ENCODE data around the gene UBALD1. TPM values are rescaled to one million over a fixed set of nuclear protein-coding genes. Genes with fewer than 3 reads are reported as not detected.

UBALD1 gene
- total and polyA plus RNA-seq, 5 experiments from 2014 or later: 2.5 to 27.4 (median 3.9) TPM

- DNase-seq (no peak), ATAC-seq (no peak)
- Mint-ChIP-seq H3K4me3 (peak overlapping the region in 6 of 10 donors; percentile 39 to 92 (median 68)), H3K9me3 (no peaks in the 10 kb centered on the region), H3K27ac (peak overlapping the region in 2 of 10 donors; percentile 8 to 73), H3K27me3 (no peaks in the 10 kb centered on the region), H3K36me3 (peaks cover 0 to 8% (median 0%) of the 10 kb centered on the region in 3 donors), H3K4me1 (peaks cover 11 to 42% (median 34%) of the 10 kb centered on the region in 4 donors)
- POLR2A ChIA-PET: no interaction called here
Measured at GRCh38 chr16:4612474-4612931, 2.2 kb downstream of the UBALD1 start.

- peaks cover 0 to 14% (median 0%) of the 10 kb centered on the region in 3 donors for H3K36me3 Mint-ChIP-seq
- POLR2A ChIA-PET: interaction anchor here (0.6 to 0.7 kb wide), 2 partner anchors 27 to 44 kb away, joined by 4 to 5 read pairs; no protein-coding TSS in a partner anchor
- peaks cover 11 to 36% (median 27%) of the 10 kb centered on the region in 4 donors for H3K4me1 Mint-ChIP-seq
- ATAC-seq (no peak), DNase-seq (no peak)
- peak overlapping the region in 4 of 10 donors; percentile 10 to 49 (median 42) for H3K27ac Mint-ChIP-seq
- H3K27me3 Mint-ChIP-seq: no peaks in the 10 kb centered on the region
- H3K4me3 Mint-ChIP-seq: peak overlapping the region in 3 of 10 donors; percentile 10 to 45 (median 18)
- no peaks in the 10 kb centered on the region for H3K9me3 Mint-ChIP-seq
Measured at GRCh38 chr16:4611337-4612021, 3.2 kb downstream of the UBALD1 start.

GRCh38 chr16:4610011-4611005, 4.4 kb downstream of the UBALD1 start:
- DNase-seq: no peak
- peaks cover 0 to 14% (median 0%) of the 10 kb centered on the region in 3 donors for H3K36me3 Mint-ChIP-seq
- peak overlapping the region in 2 of 10 donors; percentile 16 to 22 for H3K27ac Mint-ChIP-seq
- peaks cover 7 to 24% (median 19%) of the 10 kb centered on the region in 4 donors for H3K4me1 Mint-ChIP-seq
- H3K9me3 Mint-ChIP-seq: no peaks in the 10 kb centered on the region
- POLR2A ChIA-PET: no interaction called here
- no peak for ATAC-seq
- H3K4me3 Mint-ChIP-seq: no peak overlapping the region
- no peaks in the 10 kb centered on the region for H3K27me3 Mint-ChIP-seq

GRCh38 chr16:4609200-4610010, 5.3 kb downstream of the UBALD1 start:
- Mint-ChIP-seq H3K4me1 (peaks cover 6 to 21% (median 15%) of the 10 kb centered on the region in 4 donors), H3K27ac (no peak overlapping the region), H3K27me3 (no peaks in the 10 kb centered on the region), H3K9me3 (no peaks in the 10 kb centered on the region), H3K36me3 (peaks cover 0 to 14% (median 0%) of the 10 kb centered on the region in 3 donors), H3K4me3 (peak overlapping the region in 1 of 10 donors; percentile 29)
- POLR2A ChIA-PET: interaction anchor here (0.7 kb wide), 1 partner anchor 18 kb away, joined by 4 read pairs; no protein-coding TSS in a partner anchor
- ATAC-seq (no peak), DNase-seq (no peak)

- Mint-ChIP-seq H3K9me3 (no peaks in the 10 kb centered on the region), H3K36me3 (peaks cover 0 to 14% (median 0%) of the 10 kb centered on the region in 3 donors), H3K4me1 (peaks cover 6 to 18% (median 13%) of the 10 kb centered on the region in 4 donors), H3K4me3 (no peak overlapping the region), H3K27ac (peak overlapping the region in 1 of 10 donors; percentile 87), H3K27me3 (no peaks in the 10 kb centered on the region)
- POLR2A ChIA-PET: no interaction called here
- ATAC-seq (no peak), DNase-seq (no peak)
Measured at GRCh38 chr16:4608704-4608980, 6.0 kb downstream of the UBALD1 start.

GRCh38 chr16:4607841-4608703, 6.6 kb downstream of the UBALD1 start:
- Mint-ChIP-seq H3K27ac (no peak overlapping the region), H3K4me3 (no peak overlapping the region), H3K9me3 (no peaks in the 10 kb centered on the region), H3K27me3 (no peaks in the 10 kb centered on the region), H3K36me3 (peaks cover 0 to 14% (median 0%) of the 10 kb centered on the region in 3 donors), H3K4me1 (peaks cover 5 to 13% (median 7%) of the 10 kb centered on the region in 4 donors)
- POLR2A ChIA-PET: interaction anchor here (1.0 kb wide), 1 partner anchor 98 kb away, joined by 3 read pairs; no protein-coding TSS in a partner anchor
- ATAC-seq: no peak
- no peak for DNase-seq

GRCh38 chr16:4606354-4606753, 8.3 kb downstream of the UBALD1 start:
- no peak for ATAC-seq
- peaks cover 0 to 14% (median 0%) of the 10 kb centered on the region in 3 donors for H3K36me3 Mint-ChIP-seq
- POLR2A ChIA-PET: no interaction called here
- H3K9me3 Mint-ChIP-seq: no peaks in the 10 kb centered on the region
- DNase-seq: no peak
- H3K4me1 Mint-ChIP-seq: peaks cover 3 to 5% (median 4%) of the 10 kb centered on the region in 4 donors
- H3K4me3 Mint-ChIP-seq: no peak overlapping the region
- peaks cover 0 to 2% (median 0%) of the 10 kb centered on the region in 5 donors for H3K27me3 Mint-ChIP-seq
- H3K27ac Mint-ChIP-seq: peak overlapping the region in 2 of 10 donors; percentile 22 to 58

- no peak overlapping the region for H3K4me3 Mint-ChIP-seq
Measured at GRCh38 chr16:4604401-4604800, 10.3 kb downstream of the UBALD1 start.

GRCh38 chr16:4603624-4604170, 11.0 kb downstream of the UBALD1 start:
- peaks cover 0 to 2% (median 1%) of the 10 kb centered on the region in 4 donors for H3K4me1 Mint-ChIP-seq
- H3K27ac Mint-ChIP-seq: no peak overlapping the region
- peaks cover 0 to 3% (median 0%) of the 10 kb centered on the region in 5 donors for H3K27me3 Mint-ChIP-seq
- peaks cover 0 to 12% (median 0%) of the 10 kb centered on the region in 3 donors for H3K36me3 Mint-ChIP-seq
- no peak for DNase-seq
- POLR2A ChIA-PET: no interaction called here
- no peak overlapping the region for H3K4me3 Mint-ChIP-seq
- no peak for ATAC-seq
- no peaks in the 10 kb centered on the region for H3K9me3 Mint-ChIP-seq

More at GRCh38 chr16:4604401-4604800, 10.3 kb downstream of the UBALD1 start:
- Mint-ChIP-seq H3K27ac (no peak overlapping the region), H3K36me3 (peaks cover 0 to 14% (median 0%) of the 10 kb centered on the region in 3 donors), H3K27me3 (peaks cover 0 to 3% (median 0%) of the 10 kb centered on the region in 5 donors), H3K9me3 (no peaks in the 10 kb centered on the region), H3K4me1 (peaks cover 0 to 2% (median 1%) of the 10 kb centered on the region in 4 donors)
- DNase-seq (peak in 1 of 10 donors; percentile 60), ATAC-seq (no peak)
- POLR2A ChIA-PET: no interaction called here

GRCh38 chr16:4602331-4602730, 12.4 kb downstream of the UBALD1 start:
- no peak for ATAC-seq
- Mint-ChIP-seq H3K4me3 (no peak overlapping the region), H3K27ac (peak overlapping the region in 1 of 10 donors; percentile 31), H3K36me3 (peaks cover 0 to 4% (median 0%) of the 10 kb centered on the region in 3 donors), H3K4me1 (peaks cover 0 to 2% (median 1%) of the 10 kb centered on the region in 4 donors), H3K9me3 (no peaks in the 10 kb centered on the region), H3K27me3 (peaks cover 0 to 3% (median 0%) of the 10 kb centered on the region in 5 donors)
- DNase-seq: peak in 1 of 10 donors; percentile 63
- POLR2A ChIA-PET: no interaction called here

- no peak for ATAC-seq
- Mint-ChIP-seq H3K27me3 (peaks cover 0 to 3% (median 0%) of the 10 kb centered on the region in 5 donors), H3K4me1 (peaks cover 0 to 2% (median 1%) of the 10 kb centered on the region in 4 donors), H3K27ac (no peak overlapping the region), H3K36me3 (no peaks in the 10 kb centered on the region), H3K4me3 (no peak overlapping the region), H3K9me3 (no peaks in the 10 kb centered on the region)
- POLR2A ChIA-PET: interaction anchor here (0.5 kb wide), 1 partner anchor 95 kb away, joined by 3 read pairs; no protein-coding TSS in a partner anchor
- DNase-seq: peak in 1 of 10 donors; percentile 60
Measured at GRCh38 chr16:4601864-4602186, 12.9 kb downstream of the UBALD1 start.
